Pulmonary artery endothelial cell (primary cell): ENCODE measurements around the gene PCDHGA10. TPM values are rescaled to one million over a fixed set of nuclear protein-coding genes. Genes with fewer than 3 reads are reported as not detected.
"Not testable (repeated sequence)": the region's sequence is repeated elsewhere in the genome, so short reads cannot be mapped to it uniquely, and the experiment has no call there.

Experiments
- DNase-seq: peaks from one replicate; pipeline ENCODE4 v3.0.0-alpha.2; 2011; ENCODE audit warnings: low read depth, low spot score
- total RNA-seq: library from RNA; depleted of rRNA; stranded (reverse); fragments of >200 nt; gene quantifications from 2 replicates; pipeline ENCODE4 v1.2.3, GENCODE V29; 2014

Gene PCDHGA10
- total RNA-seq, 1 donor from 2014 or later, result 4.0 TPM

DNA sequence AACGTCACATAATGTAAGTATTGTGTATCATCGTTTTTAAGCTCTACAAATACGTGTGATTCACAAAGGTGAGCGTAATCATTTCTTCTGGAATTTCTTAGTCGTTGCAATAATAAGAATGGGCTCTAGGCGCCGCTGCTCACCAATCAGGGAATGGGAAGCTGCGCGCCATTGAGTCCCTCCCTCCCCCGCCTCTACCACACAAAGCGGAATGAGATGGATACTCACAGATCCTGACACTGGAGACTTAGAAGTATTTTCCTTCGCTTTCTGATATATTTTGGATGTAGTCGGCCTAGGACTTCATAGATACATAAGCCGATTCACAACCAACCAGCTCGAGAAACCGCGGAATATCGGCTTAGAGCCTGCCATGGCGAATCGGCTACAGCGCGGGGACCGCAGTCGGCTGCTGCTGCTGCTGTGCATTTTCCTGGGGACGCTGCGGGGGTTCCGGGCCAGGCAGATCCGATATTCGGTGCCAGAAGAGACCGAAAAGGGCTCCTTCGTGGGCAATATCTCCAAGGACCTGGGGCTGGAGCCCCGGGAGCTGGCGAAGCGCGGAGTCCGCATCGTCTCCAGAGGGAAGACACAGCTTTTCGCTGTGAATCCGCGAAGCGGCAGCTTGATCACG lies 8.2 kb downstream of the PCDHGA10 start, which contains the start of gene PCDHGA11:
Gene PCDHGA11, plus strand, starts transcription at position 197 of the 634 bp plus-strand sequence. Its CDS starts 177 bp downstream, at position 374.
- no peak for DNase-seq

DNA sequence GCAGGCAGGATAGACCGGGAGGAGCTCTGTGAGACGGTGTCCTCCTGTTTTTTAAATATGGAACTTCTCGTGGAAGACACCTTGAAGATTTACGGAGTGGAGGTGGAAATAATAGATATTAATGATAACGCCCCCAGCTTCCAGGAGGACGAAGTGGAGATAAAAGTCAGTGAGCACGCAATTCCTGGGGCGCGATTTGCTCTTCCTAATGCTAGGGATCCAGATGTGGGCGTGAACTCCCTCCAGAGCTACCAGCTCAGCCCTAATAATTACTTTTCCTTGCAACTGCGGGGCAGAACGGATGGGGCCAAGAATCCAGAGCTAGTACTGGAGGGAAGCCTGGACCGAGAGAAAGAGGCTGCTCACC lies 8.7 kb downstream of the PCDHGA10 start:
- DNase-seq, result no peak

DNA sequence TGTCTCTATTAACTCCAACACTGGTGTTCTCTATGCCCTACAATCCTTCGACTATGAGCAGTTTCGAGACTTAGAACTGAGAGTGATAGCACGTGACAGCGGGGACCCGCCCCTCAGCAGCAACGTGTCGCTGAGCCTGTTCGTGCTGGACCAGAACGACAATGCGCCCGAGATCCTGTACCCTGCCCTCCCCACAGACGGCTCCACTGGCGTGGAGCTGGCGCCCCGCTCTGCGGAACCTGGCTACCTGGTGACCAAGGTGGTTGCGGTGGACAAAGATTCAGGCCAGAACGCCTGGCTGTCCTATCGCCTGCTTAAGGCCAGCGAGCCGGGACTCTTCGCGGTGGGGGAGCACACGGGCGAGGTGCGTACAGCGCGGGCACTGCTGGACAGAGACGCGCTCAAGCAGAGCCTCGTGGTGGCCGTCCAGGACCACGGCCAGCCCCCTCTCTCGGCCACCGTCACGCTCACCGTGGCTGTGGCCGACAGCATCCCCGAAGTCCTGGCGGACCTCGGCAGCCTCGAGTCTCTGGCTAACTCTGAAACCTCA lies 10.0 kb downstream of the PCDHGA10 start:
- no peak for DNase-seq

DNA sequence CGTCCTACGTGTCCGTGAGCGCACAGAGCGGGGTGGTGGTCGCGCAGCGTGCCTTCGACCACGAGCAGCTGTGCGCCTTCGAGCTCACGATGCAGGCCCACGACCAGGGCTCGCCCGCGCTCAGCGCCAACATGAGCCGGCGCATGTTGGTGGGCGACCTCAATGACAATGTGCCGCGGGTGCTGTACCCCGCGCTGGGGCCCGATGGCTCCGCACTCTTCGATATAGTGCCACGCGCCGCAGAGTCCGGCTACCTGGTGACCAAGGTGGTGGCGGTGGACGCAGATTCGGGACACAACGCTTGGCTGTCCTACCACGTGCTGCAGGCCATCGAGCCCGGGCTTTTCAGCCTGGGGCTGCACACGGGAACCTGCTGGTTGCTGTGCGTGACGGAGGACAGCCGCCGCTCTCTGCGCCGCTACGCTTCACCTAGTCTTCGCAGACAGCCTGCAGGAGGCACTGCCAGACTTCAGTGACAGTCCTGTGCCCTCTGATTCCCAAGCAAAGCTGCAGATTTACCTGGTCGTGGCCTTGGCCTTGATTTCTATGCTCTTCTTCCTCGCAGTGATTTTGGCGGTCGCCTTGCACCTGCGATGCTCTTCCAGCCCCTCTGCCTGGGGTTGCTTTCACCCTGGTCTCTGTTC lies 15.1 kb downstream of the PCDHGA10 start:
- no peak for DNase-seq

DNA sequence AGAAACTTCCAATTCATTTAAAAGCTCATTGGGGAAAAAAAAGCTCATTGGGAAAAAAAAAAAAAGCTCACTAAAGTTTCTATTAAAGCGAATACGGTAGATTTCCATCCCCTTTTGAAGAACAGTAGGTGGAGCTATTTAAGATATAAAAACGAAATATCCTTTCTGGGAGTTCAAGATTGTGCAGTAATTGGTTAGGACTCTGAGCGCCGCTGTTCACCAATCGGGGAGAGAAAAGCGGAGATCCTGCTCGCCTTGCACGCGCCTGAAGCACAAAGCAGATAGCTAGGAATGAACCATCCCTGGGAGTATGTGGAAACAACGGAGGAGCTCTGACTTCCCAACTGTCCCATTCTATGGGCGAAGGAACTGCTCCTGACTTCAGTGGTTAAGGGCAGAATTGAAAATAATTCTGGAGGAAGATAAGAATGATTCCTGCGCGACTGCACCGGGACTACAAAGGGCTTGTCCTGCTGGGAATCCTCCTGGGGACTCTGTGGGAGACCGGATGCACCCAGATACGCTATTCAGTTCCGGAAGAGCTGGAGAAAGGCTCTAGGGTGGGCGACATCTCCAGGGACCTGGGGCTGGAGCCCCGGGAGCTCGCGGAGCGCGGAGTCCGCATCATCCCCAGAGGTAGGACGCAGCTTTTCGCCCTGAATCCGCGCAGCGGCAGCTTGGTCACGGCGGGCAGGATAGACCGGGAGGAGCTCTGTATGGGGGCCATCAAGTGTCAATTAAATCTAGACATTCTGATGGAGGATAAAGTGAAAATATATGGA lies 17.7 kb downstream of the PCDHGA10 start, which contains the start of gene PCDHGA12:
Gene PCDHGA12, plus strand, starts transcription at position 176 of the 782 bp plus-strand sequence. Its CDS starts 253 bp downstream, at position 429.
- DNase-seq, result peak; percentile 80

DNA sequence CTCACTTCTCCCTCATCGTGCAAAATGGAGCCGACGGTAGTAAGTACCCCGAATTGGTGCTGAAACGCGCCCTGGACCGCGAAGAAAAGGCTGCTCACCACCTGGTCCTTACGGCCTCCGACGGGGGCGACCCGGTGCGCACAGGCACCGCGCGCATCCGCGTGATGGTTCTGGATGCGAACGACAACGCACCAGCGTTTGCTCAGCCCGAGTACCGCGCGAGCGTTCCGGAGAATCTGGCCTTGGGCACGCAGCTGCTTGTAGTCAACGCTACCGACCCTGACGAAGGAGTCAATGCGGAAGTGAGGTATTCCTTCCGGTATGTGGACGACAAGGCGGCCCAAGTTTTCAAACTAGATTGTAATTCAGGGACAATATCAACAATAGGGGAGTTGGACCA lies 18.5 kb downstream of the PCDHGA10 start:
- DNase-seq, result no peak

DNA sequence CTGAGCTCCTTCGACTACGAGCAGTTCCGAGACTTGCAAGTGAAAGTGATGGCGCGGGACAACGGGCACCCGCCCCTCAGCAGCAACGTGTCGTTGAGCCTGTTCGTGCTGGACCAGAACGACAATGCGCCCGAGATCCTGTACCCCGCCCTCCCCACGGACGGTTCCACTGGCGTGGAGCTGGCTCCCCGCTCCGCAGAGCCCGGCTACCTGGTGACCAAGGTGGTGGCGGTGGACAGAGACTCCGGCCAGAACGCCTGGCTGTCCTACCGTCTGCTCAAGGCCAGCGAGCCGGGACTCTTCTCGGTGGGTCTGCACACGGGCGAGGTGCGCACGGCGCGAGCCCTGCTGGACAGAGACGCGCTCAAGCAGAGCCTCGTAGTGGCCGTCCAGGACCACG lies 19.5 kb downstream of the PCDHGA10 start:
- DNase-seq, result not testable (repeated sequence)

DNA sequence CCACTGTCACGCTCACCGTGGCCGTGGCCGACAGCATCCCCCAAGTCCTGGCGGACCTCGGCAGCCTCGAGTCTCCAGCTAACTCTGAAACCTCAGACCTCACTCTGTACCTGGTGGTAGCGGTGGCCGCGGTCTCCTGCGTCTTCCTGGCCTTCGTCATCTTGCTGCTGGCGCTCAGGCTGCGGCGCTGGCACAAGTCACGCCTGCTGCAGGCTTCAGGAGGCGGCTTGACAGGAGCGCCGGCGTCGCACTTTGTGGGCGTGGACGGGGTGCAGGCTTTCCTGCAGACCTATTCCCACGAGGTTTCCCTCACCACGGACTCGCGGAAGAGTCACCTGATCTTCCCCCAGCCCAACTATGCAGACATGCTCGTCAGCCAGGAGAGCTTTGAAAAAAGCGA lies 19.9 kb downstream of the PCDHGA10 start:
- not testable (repeated sequence) for DNase-seq

DNA sequence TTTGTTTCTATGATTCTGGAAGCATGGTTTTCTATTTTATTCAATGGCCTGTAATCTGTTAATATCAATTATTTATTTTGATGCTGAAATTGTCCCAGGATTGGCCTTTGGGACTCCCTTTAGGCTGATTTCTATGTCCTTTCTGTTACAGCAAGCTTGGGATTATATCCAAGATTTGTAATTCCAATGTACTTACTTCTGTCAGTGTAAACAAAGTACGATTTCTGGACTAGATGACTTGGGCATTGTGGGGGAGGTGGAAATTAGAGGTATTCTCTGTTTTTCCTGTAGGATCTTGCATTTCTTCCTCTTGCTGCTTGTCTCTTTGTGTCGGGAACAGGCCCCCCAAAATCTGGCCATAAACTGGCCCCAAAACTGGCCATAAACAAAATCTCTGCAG lies 21.2 kb downstream of the PCDHGA10 start:
- no peak for DNase-seq

DNA sequence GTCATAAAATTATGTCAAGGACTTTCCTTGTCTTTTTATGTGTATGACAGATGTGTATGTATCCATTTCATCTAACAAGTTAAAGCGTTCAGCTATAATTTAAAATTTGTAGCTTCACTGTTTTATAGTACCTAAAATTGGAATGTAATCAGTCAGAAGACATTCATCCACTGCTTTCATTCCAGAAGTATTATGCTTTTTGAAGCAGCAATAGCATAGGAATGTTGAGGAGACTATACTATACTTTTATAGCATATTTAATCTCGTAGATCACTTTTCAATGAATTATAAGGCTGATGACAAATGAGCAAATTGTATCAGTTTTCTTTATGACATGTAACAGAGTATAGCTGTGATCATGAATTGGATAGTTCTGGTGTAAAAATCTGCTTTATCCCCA lies 24.4 kb downstream of the PCDHGA10 start:
- no peak for DNase-seq

DNA sequence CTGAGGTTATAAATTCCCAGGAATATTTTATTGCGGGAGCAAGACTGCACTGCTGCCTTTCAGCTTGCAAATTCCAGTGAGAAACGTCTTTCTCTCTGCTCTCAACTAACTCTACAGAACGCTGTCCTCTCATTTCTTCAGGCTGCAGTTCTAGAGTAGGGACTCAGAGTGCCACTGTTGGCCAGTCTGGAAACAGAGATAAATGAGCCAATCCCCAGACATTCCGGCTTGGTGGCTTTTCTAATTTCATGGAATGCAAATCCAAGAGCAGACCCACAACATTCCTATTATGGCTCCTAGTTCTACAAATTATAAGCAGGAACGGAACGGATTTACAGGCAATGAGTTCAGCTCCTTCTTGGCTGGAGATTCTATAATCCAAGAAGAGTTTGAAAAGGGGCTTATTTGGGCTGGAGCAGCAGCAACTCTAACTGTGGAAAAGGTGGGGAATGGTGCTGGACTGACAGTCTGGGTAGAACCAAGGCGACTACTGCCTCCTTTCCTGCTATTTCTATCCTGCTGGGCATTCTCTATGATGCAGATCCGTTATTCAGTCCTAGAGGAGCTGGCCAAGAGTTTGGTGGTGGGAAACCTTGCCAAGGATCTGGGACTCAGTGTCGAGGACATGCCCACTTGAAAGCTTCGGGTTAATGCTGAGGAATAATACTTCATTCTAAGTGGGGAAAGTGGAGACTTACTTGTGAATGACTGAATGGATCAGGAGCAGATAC lies 26.8 kb downstream of the PCDHGA10 start:
- DNase-seq, result no peak

DNA sequence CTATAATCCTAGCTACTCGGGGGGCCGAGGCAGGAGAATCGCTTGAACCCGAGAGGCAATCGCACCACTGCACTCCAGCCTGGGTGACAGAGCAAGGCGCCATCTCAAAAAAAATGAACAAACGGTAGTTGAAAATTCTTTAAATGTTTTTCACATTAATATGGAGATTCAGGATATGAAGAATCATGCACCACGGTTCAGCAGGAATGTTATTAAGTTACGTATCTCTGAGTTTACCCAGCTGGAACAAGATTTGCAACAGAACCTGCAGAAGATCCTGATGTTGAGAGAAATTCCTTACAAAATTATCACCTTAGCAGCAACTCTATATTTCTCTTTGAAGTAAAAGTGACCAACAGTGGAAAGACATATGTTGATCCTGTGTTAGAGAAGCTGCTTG lies 27.6 kb downstream of the PCDHGA10 start:
- no peak for DNase-seq

DNA sequence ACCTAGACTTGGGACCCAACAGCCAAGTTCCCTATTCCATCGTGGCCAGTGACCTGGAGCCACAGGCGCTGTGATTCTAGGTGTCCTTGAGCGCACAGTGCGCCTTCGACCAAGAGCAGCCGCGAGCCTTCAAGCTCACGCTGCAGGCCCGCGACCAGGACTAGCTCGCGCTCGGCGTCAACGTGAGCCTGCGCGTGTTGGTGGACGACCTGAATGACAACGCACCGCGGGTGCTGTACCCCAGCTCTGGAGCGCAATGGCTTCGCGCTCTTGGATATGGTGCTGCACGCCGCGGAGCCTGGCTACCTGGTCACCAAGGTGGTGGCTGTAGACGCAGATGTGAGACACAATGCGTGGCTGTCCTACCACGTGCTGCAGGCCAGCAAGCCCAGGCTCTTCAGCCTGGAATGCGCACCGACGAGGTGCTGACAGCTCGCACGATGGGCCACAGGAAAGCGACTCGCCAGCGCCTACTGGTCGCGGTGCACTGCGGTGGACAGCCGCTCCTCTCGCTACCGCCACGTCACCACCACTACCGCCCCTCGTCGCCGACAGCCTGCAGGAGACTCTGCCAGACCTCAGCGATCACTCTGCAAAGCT lies 28.9 kb downstream of the PCDHGA10 start:
- no peak for DNase-seq

DNA sequence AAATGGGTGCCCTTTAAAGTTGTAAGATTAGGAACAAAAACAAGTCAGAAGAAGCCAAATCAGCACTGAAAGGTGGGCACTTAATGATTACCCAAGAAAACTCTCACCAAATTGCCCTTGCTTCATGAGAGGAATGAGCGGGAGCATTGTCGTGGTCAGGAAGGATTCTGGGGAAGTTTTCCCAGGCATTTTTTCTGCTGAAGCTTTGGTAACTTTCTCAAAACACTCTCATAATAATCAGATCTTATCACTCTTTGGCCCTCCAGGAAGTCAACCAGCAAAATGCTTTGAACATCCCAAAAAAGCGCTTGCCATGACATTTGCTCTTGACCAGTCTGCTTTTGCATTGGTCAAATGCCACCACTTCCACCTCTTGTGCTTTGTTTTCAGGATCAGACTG lies 52.6 kb downstream of the PCDHGA10 start:
- no peak for DNase-seq

Other genes with a start within 250 kb of the PCDHGA10 start
- 0.28 and 0.40 TPM in 2 replicates for gene PCDHB7, start 240.3 kb upstream of the PCDHGA10 start, total RNA-seq
- 0.04 and 0.07 TPM in 2 replicates for gene PCDHB8, start 235.2 kb upstream of the PCDHGA10 start, total RNA-seq
- gene PCDHB16, start 230.6 kb upstream of the PCDHGA10 start, total RNA-seq, result under 0.01 and 0.13 TPM in 2 replicates
- 0.04 and 0.07 TPM in 2 replicates for gene PCDHB9, start 225.8 kb upstream of the PCDHGA10 start, total RNA-seq
- gene PCDHB10, start 220.6 kb upstream of the PCDHGA10 start, total RNA-seq, result 0.33 and 0.46 TPM in 2 replicates
- 0.13 and 0.25 TPM in 2 replicates for gene PCDHB11, start 213.4 kb upstream of the PCDHGA10 start, total RNA-seq
- gene PCDHB12, start 204.3 kb upstream of the PCDHGA10 start, total RNA-seq, result 0.21 and 0.33 TPM in 2 replicates
- 0.33 and 0.99 TPM in 2 replicates for gene PCDHB13, start 199.1 kb upstream of the PCDHGA10 start, total RNA-seq
- 0.53 and 0.78 TPM in 2 replicates for gene PCDHB14, start 189.6 kb upstream of the PCDHGA10 start, total RNA-seq
- gene PCDHB15, start 167.6 kb upstream of the PCDHGA10 start, total RNA-seq, result 0.26 and 0.95 TPM in 2 replicates
- 0.13 and 0.32 TPM in 2 replicates for gene SLC25A2, start 108.9 kb upstream of the PCDHGA10 start, total RNA-seq
- gene TAF7, start 92.2 kb upstream of the PCDHGA10 start, total RNA-seq, result 70.7 and 109 TPM in 2 replicates
- gene PCDHGA1, start 82.5 kb upstream of the PCDHGA10 start, total RNA-seq, result 0.20 and 0.28 TPM in 2 replicates
- 0.79 and 0.92 TPM in 2 replicates for gene PCDHGA2, start 74.2 kb upstream of the PCDHGA10 start, total RNA-seq
- gene PCDHGA3, start 69.2 kb upstream of the PCDHGA10 start, total RNA-seq, result 0.21 and 0.26 TPM in 2 replicates
- gene PCDHGB1, start 62.9 kb upstream of the PCDHGA10 start, total RNA-seq, result 0.59 and 0.63 TPM in 2 replicates
- gene PCDHGA4, start 58.0 kb upstream of the PCDHGA10 start, total RNA-seq, result 2.0 and 3.5 TPM in 2 replicates
- gene PCDHGB2, start 53.0 kb upstream of the PCDHGA10 start, total RNA-seq, result 1.3 TPM in 2 replicates
- gene PCDHGA5, start 48.8 kb upstream of the PCDHGA10 start, total RNA-seq, result 0.35 and 0.40 TPM in 2 replicates
- gene PCDHGB3, start 42.7 kb upstream of the PCDHGA10 start, total RNA-seq, result 1.3 and 1.6 TPM in 2 replicates
- 1.3 and 1.4 TPM in 2 replicates for gene PCDHGA6, start 39.1 kb upstream of the PCDHGA10 start, total RNA-seq
- 0.59 and 0.95 TPM in 2 replicates for gene PCDHGA7, start 30.2 kb upstream of the PCDHGA10 start, total RNA-seq
- 9.3 and 12.4 TPM in 2 replicates for gene PCDHGB4, start 25.3 kb upstream of the PCDHGA10 start, total RNA-seq
- gene PCDHGA8, start 20.4 kb upstream of the PCDHGA10 start, total RNA-seq, result 0.46 and 0.95 TPM in 2 replicates
- 8.7 and 12.3 TPM in 2 replicates for gene PCDHGB5, start 15.0 kb upstream of the PCDHGA10 start, total RNA-seq
- gene PCDHGA9, start 10.2 kb upstream of the PCDHGA10 start, total RNA-seq, result 1.2 and 1.8 TPM in 2 replicates
- 2.0 and 2.1 TPM in 2 replicates for gene PCDHGB6, start 5.0 kb upstream of the PCDHGA10 start, total RNA-seq
- 4.8 and 6.1 TPM in 2 replicates for gene PCDHGB7, start 4.7 kb downstream of the PCDHGA10 start, total RNA-seq
- gene PCDHGA11, start 8.1 kb downstream of the PCDHGA10 start, total RNA-seq, result 8.7 and 11.1 TPM in 2 replicates
- gene PCDHGA12, start 17.5 kb downstream of the PCDHGA10 start, total RNA-seq, result 5.1 and 8.7 TPM in 2 replicates
- 9.0 and 14.7 TPM in 2 replicates for gene PCDHGC3, start 63.0 kb downstream of the PCDHGA10 start, total RNA-seq
- gene PCDHGC4, start 72.0 kb downstream of the PCDHGA10 start, total RNA-seq, result 0.40 and 0.95 TPM in 2 replicates
- 0.33 and 0.53 TPM in 2 replicates for gene PCDHGC5, start 76.1 kb downstream of the PCDHGA10 start, total RNA-seq
- gene DIAPH1, start 206.0 kb downstream of the PCDHGA10 start, total RNA-seq, result 42.7 and 52.6 TPM in 2 replicates
- gene HDAC3, start 223.9 kb downstream of the PCDHGA10 start, total RNA-seq, result 44.7 and 57.3 TPM in 2 replicates
- 2.7 and 3.3 TPM in 2 replicates for gene RELL2, start 224.0 kb downstream of the PCDHGA10 start, total RNA-seq
- 20.0 and 22.9 TPM in 2 replicates for gene FCHSD1, start 238.4 kb downstream of the PCDHGA10 start, total RNA-seq